ENCODE measurements around the gene RNF14.

RNF14 gene

DNA sequence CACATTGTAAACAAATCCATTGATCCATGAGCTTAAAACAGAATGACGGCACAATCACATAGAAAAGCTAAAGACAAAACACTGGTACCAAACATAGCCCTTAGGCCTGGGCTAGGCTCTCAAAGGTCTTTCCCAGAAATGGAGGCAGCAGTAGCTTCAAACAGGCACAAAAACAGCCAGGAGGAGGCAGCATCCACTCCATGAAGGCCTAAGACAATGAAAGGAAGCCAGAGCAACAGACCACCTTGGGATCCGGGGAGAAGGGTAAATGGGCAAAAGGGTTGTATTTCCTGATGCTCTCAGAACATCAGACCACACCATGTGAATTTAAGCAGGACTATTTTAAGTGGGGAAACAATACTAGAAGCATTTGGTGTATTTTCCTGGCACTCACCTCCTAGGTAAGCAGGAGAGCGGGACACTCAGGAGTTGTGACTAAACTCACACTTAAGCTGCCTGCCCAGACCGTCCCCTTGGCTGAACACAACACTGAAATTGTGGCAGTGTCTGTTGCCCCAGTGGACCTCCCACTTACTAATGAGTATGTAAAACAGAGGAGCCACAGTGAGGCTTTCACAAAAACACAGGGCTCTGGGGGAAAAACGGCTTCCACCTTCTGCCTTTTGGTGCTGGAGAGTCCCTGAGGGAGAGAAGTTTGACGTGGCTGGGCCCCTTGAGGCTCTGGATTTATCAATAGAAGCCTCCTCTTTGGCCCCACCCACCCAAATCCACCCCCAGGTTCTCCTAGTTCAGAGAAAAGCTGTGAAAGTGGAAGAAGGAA, 32.0 kb downstream of the RNF14 start:
- H3K4me3 ChIP-seq (ENCODE audit: severe bottlenecking), result no peak overlapping the region
- no peak overlapping the region for H3K27ac ChIP-seq (ENCODE audit: poor library complexity, severe bottlenecking)
- H3K4me1 ChIP-seq (ENCODE audit: insufficient read depth, poor library complexity, severe bottlenecking), result peaks cover 11% of the 10 kb centered on the region
- H3K36me3 ChIP-seq (ENCODE audit: low read depth), result peaks cover 55% of the 10 kb centered on the region
- ATAC-seq (ENCODE audit: low read depth), result no peak; the same call in 2 of the 3 replicates
- TF ChIP-seq CTCF (IDR thresholded peaks at IDR 0.05; ENCODE audit: poor library complexity, severe bottlenecking), result peak; percentile 26
- no peaks in the 10 kb centered on the region for H3K27me3 ChIP-seq (ENCODE audit: insufficient read depth, poor library complexity, severe bottlenecking)
- no peaks in the 10 kb centered on the region for H3K9me3 ChIP-seq (ENCODE audit: severe bottlenecking)
- no peak for DNase-seq (ENCODE audit: low spot score)

- no peak overlapping the region for H3K27ac ChIP-seq (ENCODE audit: poor library complexity, severe bottlenecking)
- ATAC-seq (ENCODE audit: low read depth) (no peak), DNase-seq (ENCODE audit: low spot score) (no peak)
- no peak for TF ChIP-seq CTCF (IDR thresholded peaks at IDR 0.05; ENCODE audit: poor library complexity, severe bottlenecking)
- H3K4me3 ChIP-seq (ENCODE audit: severe bottlenecking), result no peak overlapping the region
- H3K9me3 ChIP-seq (ENCODE audit: severe bottlenecking), result no peaks in the 10 kb centered on the region
- H3K36me3 ChIP-seq (ENCODE audit: low read depth), result peaks cover 75% of the 10 kb centered on the region
- no peaks in the 10 kb centered on the region for H3K27me3 ChIP-seq (ENCODE audit: insufficient read depth, poor library complexity, severe bottlenecking)
- H3K4me1 ChIP-seq (ENCODE audit: insufficient read depth, poor library complexity, severe bottlenecking), result peaks cover 11% of the 10 kb centered on the region
These were observed 34.4 kb downstream of the RNF14 start for GRCh38 chr5:142003266-142003800.

- DNase-seq (ENCODE audit: low spot score), result no peak
- peaks cover 73% of the 10 kb centered on the region for H3K36me3 ChIP-seq (ENCODE audit: low read depth)
These were observed 37.7 kb downstream of the RNF14 start for GRCh38 chr5:142006363-142007236.

GRCh38 chr5:142007237-142007544, 38.3 kb downstream of the RNF14 start:
- Histone ChIP-seq H3K9me3 (ENCODE audit: severe bottlenecking) (no peaks in the 10 kb centered on the region), H3K4me1 (ENCODE audit: insufficient read depth, poor library complexity, severe bottlenecking) (peaks cover 11% of the 10 kb centered on the region), H3K27ac (ENCODE audit: poor library complexity, severe bottlenecking) (no peak overlapping the region), H3K36me3 (ENCODE audit: low read depth) (peaks cover 71% of the 10 kb centered on the region), H3K27me3 (ENCODE audit: insufficient read depth, poor library complexity, severe bottlenecking) (no peaks in the 10 kb centered on the region), H3K4me3 (ENCODE audit: severe bottlenecking) (no peak overlapping the region)
- DNase-seq (ENCODE audit: low spot score) (no peak), ATAC-seq (ENCODE audit: low read depth) (no peak)
- TF ChIP-seq CTCF (IDR thresholded peaks at IDR 0.05; ENCODE audit: poor library complexity, severe bottlenecking), result no peak

More at GRCh38 chr5:142006363-142007236, 37.7 kb downstream of the RNF14 start:
- Histone ChIP-seq H3K27ac (ENCODE audit: poor library complexity, severe bottlenecking) (no peak overlapping the region), H3K4me1 (ENCODE audit: insufficient read depth, poor library complexity, severe bottlenecking) (peaks cover 11% of the 10 kb centered on the region), H3K27me3 (ENCODE audit: insufficient read depth, poor library complexity, severe bottlenecking) (no peaks in the 10 kb centered on the region), H3K9me3 (ENCODE audit: severe bottlenecking) (no peaks in the 10 kb centered on the region), H3K4me3 (ENCODE audit: severe bottlenecking) (no peak overlapping the region)
- no peak for TF ChIP-seq CTCF (IDR thresholded peaks at IDR 0.05; ENCODE audit: poor library complexity, severe bottlenecking)
- ATAC-seq (ENCODE audit: low read depth), result no peak

Measured in RWPE2 (cell line).